Right atrium auricular region (tissue), 2 donors: ENCODE data around the gene FZR1. TPM values are rescaled to one million over a fixed set of nuclear protein-coding genes. Genes with fewer than 3 reads are reported as not detected.

Source experiments
- DNase-seq: peaks from one replicate; pipeline ENCODE4 v3.0.0-alpha.2; 2019; ENCODE audit warnings: low spot score
- H3K27ac ChIP-seq, 2 donors: fragments of 200-600 bp; sonication (generic); 1 replicate in 1 of 2; 2 replicates in 1 of 2; pipeline ENCODE4 v1.5.1; 2016 to 2019
- H3K27me3 ChIP-seq, 2 donors: fragments of 200-600 bp; sonication (generic); one replicate each; pipeline versions ENCODE4 v1.5.1 to v1.6.0; 2017 to 2019
- H3K36me3 ChIP-seq: fragments of 200-600 bp; sonication (generic); one replicate; pipeline ENCODE4 v1.5.1; 2016
- H3K4me1 ChIP-seq, 2 donors: fragments of 200-600 bp; sonication (generic); one replicate each; pipeline versions ENCODE4 v1.5.1 to v1.6.0; 2017 to 2019
- H3K4me3 ChIP-seq, 2 donors: fragments of 200-600 bp; sonication (generic); 1 replicate in 1 of 2; 2 replicates in 1 of 2; pipeline ENCODE4 v1.5.1; 2017 to 2019; ENCODE audit warnings: mild to moderate bottlenecking in 1 of 2, moderate library complexity in 1 of 2
- H3K9me3 ChIP-seq, 2 donors: fragments of 200-600 bp; sonication (generic); one replicate each; pipeline ENCODE4 v1.5.1; 2019
- total RNA-seq, 2 donors: library from RNA; depleted of rRNA; stranded (reverse); fragments of >200 nt; gene quantifications; one replicate each; pipeline ENCODE4 v1.1.0, GENCODE V29; 2016
- TF ChIP-seq, protein P1 (sequence below), 2 donors: fragments of 200-600 bp; sonication (generic); IDR thresholded peaks; one replicate each; pipeline ENCODE4 v1.5.1; 2019; ENCODE audit warnings: antibody characterized with exemption in 2 of 2

FZR1 gene
- total RNA-seq, 2 donors from 2014 or later = 20.6 to 21.7 TPM

- H3K9me3 ChIP-seq = no peaks in the 10 kb centered on the region
- no peaks in the 10 kb centered on the region for H3K27me3 ChIP-seq
- no peaks in the 10 kb centered on the region for H3K36me3 ChIP-seq
- TF ChIP-seq, protein P1, sequence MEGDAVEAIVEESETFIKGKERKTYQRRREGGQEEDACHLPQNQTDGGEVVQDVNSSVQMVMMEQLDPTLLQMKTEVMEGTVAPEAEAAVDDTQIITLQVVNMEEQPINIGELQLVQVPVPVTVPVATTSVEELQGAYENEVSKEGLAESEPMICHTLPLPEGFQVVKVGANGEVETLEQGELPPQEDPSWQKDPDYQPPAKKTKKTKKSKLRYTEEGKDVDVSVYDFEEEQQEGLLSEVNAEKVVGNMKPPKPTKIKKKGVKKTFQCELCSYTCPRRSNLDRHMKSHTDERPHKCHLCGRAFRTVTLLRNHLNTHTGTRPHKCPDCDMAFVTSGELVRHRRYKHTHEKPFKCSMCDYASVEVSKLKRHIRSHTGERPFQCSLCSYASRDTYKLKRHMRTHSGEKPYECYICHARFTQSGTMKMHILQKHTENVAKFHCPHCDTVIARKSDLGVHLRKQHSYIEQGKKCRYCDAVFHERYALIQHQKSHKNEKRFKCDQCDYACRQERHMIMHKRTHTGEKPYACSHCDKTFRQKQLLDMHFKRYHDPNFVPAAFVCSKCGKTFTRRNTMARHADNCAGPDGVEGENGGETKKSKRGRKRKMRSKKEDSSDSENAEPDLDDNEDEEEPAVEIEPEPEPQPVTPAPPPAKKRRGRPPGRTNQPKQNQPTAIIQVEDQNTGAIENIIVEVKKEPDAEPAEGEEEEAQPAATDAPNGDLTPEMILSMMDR (IDR thresholded peaks at IDR 0.05) = no peak
- no peak overlapping the region for H3K27ac ChIP-seq
- no peak for DNase-seq
- no peak overlapping the region for H3K4me3 ChIP-seq
- peaks cover 0 to 47% of the 10 kb centered on the region in 2 donors for H3K4me1 ChIP-seq
Observed at GRCh38 chr19:3513229-3514140, 7.4 kb downstream of the FZR1 start.

DNA sequence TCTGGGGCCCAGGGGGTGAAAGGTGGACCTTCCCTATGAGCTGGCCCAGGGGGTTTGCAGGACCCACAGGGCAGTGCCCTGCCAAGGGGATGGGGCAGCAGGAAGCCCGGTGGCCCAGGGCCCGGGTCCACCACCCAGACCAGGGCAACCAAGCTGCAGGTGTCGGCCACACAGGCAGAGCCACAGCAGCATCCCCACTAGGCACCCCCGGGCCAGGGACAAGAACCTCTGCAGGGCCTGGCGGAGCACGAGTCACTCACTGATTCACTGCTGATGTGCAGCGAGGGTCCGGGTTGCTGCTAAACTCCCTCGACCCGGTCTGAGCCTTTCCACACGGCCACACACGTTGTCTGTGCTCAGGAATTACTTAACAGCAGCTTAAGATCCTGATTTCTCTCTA is 8.8 kb downstream of the FZR1 start:
- DNase-seq = no peak
- peaks cover 5% of the 10 kb centered on the region for H3K36me3 ChIP-seq
- H3K4me3 ChIP-seq = no peak overlapping the region
- no peaks in the 10 kb centered on the region for H3K9me3 ChIP-seq
- H3K4me1 ChIP-seq = peaks cover 0 to 39% of the 10 kb centered on the region in 2 donors
- TF ChIP-seq, protein P1 (IDR thresholded peaks at IDR 0.05) = no peak
- no peaks in the 10 kb centered on the region for H3K27me3 ChIP-seq
- no peak overlapping the region for H3K27ac ChIP-seq

DNA sequence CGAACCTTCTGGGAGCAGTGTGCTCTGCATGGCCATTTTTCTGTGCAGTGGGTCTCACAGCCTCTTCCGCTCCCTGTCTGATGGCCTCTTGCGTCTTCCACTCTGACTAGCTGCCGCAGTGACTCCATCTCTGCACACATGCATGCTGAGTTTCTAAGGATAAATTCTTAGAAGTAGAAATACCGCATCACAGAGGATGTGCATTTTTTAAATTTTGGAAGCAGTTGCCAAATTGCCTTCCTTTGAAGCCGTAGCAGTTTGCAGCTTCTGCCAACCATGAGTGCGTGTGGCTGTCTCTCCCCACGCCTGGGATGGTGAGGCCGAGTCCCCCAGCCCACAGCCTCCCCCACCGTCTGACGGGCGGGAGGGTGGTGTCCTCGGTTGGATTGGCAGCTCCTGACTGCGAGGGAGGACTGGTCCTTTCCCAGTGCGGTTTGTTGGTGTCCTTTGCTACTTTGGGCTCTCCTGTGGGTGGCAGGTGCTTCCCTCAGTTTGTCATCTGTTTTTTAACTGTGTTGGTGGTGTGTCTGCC is 9.8 kb downstream of the FZR1 start:
- no peak overlapping the region for H3K4me3 ChIP-seq
- peaks cover 0 to 39% of the 10 kb centered on the region in 2 donors for H3K4me1 ChIP-seq
- H3K27ac ChIP-seq = no peak overlapping the region
- no peaks in the 10 kb centered on the region for H3K27me3 ChIP-seq
- no peaks in the 10 kb centered on the region for H3K9me3 ChIP-seq
- H3K36me3 ChIP-seq = peaks cover 7% of the 10 kb centered on the region
- DNase-seq = no peak
- TF ChIP-seq, protein P1 (IDR thresholded peaks at IDR 0.05) = no peak

GRCh38 chr19:3516675-3517207 is 10.6 kb downstream of the FZR1 start:
- H3K27me3 ChIP-seq = no peaks in the 10 kb centered on the region
- no peaks in the 10 kb centered on the region for H3K9me3 ChIP-seq
- no peak overlapping the region for H3K4me3 ChIP-seq
- H3K4me1 ChIP-seq = peaks cover 0 to 32% of the 10 kb centered on the region in 2 donors
- no peak overlapping the region for H3K27ac ChIP-seq
- no peak for DNase-seq
- TF ChIP-seq, protein P1 (IDR thresholded peaks at IDR 0.05) = no peak
- peaks cover 7% of the 10 kb centered on the region for H3K36me3 ChIP-seq

- peaks cover 7% of the 10 kb centered on the region for H3K36me3 ChIP-seq
- TF ChIP-seq, protein P1 (IDR thresholded peaks at IDR 0.05) = no peak
- H3K4me3 ChIP-seq = no peak overlapping the region
- H3K27me3 ChIP-seq = no peaks in the 10 kb centered on the region
- peaks cover 0 to 23% of the 10 kb centered on the region in 2 donors for H3K4me1 ChIP-seq
- H3K9me3 ChIP-seq = no peaks in the 10 kb centered on the region
- H3K27ac ChIP-seq = no peak overlapping the region
- no peak for DNase-seq
Observed at GRCh38 chr19:3517638-3518037, 11.5 kb downstream of the FZR1 start.
